Suprapubic skin (tissue), 3 donors: Measurements from ENCODE around the gene FAM171A1.

Source experiments
- CTCF ChIP-seq, 2 donors: fragments of 200-600 bp in 1 of 2; fragments of 450-650 bp in 1 of 2; sonication (generic) in 1 of 2; IDR thresholded peaks; one replicate each; pipeline ENCODE4 v1.5.1; 2016 to 2019; ENCODE audit warnings: antibody characterized with exemption in 2 of 2, mild to moderate bottlenecking in 1 of 2, moderate library complexity in 1 of 2
- POLR2AphosphoS5 ChIP-seq, 3 donors: sonication (generic); formaldehyde crosslinking; IDR thresholded peaks; one replicate each; pipeline ENCODE4 v1.6.1; 2017; ENCODE audit warnings: antibody characterized with exemption in 3 of 3

GRCh38 chr10:15395935-15396334 lies 24.8 kb upstream of the FAM171A1 start:
- TF ChIP-seq CTCF (IDR thresholded peaks at IDR 0.05) (no peak), POLR2AphosphoS5 (IDR thresholded peaks at IDR 0.05) (no peak)
